B cell (primary cell): ENCODE measurements around the gene ENTREP3. TPM values are rescaled to one million over a fixed set of nuclear protein-coding genes. Genes with fewer than 3 reads are reported as not detected.
"Not testable (repeated sequence)": the region's sequence is repeated elsewhere in the genome, so short reads cannot be mapped to it uniquely, and the experiment has no call there.

ENCODE experiments used
- ATAC-seq: fragments of 200-7000 bp; cut with Tn5 transposase; one replicate; pipeline ENCODE4 v1.10.0; 2021; ENCODE audit warnings: low read depth, mild to moderate bottlenecking, moderate number of reproducible peaks, moderate library complexity
- CTCF ChIA-PET: fragments of 350-600 bp; sonication (Branson Sonifier 250); formaldehyde crosslinking; loops from one replicate; lab custom pipeline; 2021; ENCODE audit warnings: antibody characterized with exemption, inconsistent platforms; lab: Charles Lee
- POLR2A ChIA-PET: fragments of 350-600 bp; sonication (Branson Sonifier 250); formaldehyde crosslinking; loops from one replicate; lab custom pipeline; 2021; ENCODE audit warnings: antibody characterized with exemption; lab: Charles Lee
- DNase-seq: peaks from one replicate; pipeline ENCODE4 v3.0.0; 2013
- H2AFZ ChIP-seq: 2 replicates; pipeline ENCODE4 v1.6.1; 2012; ENCODE audit warnings: mild to moderate bottlenecking, low read depth, low read length; ENCODE audit not compliant: insufficient read depth, poor library complexity, severe bottlenecking
- H3K27ac ChIP-seq, 2 donors: 1 replicate in 1 of 2; 2 replicates in 1 of 2; pipeline ENCODE4 v1.5.1; 2012 to 2013; ENCODE audit warnings: low read length in 2 of 2, mild to moderate bottlenecking in 2 of 2, moderate library complexity in 1 of 2
- H3K27me3 ChIP-seq, 4 experiments: fragments of 200-600 bp in 1 of 4; sonication (generic) in 1 of 4; replicated peaks in 1 of 4; 1 replicate in 2 of 4; 2 replicates in 2 of 4; pipeline versions ENCODE4 v1.6.1 to v1.7.0; 2013 to 2016; ENCODE audit warnings: low read length in 3 of 4, mild to moderate bottlenecking in 2 of 4, mixed read lengths in 1 of 4, moderate library complexity in 1 of 4; ENCODE audit not compliant: insufficient read depth in 4 of 4, control insufficient read depth in 3 of 4; ENCODE audit errors: control extremely low read depth in 1 of 4
- H3K36me3 ChIP-seq, 2 experiments: replicated peaks in 1 of 2; 1 replicate in 1 of 2; 2 replicates in 1 of 2; pipeline versions ENCODE4 v1.6.1 to v1.7.1; 2013; ENCODE audit warnings: low read length in 1 of 2; ENCODE audit not compliant: insufficient read depth in 2 of 2, control insufficient read depth in 1 of 2; ENCODE audit errors: control extremely low read depth in 1 of 2, extremely low read depth in 1 of 2
- H3K4me1 ChIP-seq, 2 donors: fragments of 200-600 bp in 1 of 2; sonication (generic) in 1 of 2; 1 replicate in 1 of 2; 2 replicates in 1 of 2; pipeline versions ENCODE4 v1.5.1 to v1.6.1; 2013 to 2017; ENCODE audit warnings: low read length in 2 of 2; ENCODE audit not compliant: control insufficient read depth in 2 of 2, insufficient read depth in 2 of 2
- H3K4me2 ChIP-seq: replicated peaks from 2 replicates; pipeline ENCODE3; 2012; ENCODE audit warnings: mild to moderate bottlenecking, low read depth, low read length; ENCODE audit not compliant: poor library complexity, severe bottlenecking
- H3K4me3 ChIP-seq, 5 experiments: fragments of 200-600 bp in 1 of 5; sonication (generic) in 1 of 5; 1 replicate in 3 of 5; 2 replicates in 2 of 5; pipeline versions ENCODE4 v1.5.1 to v1.7.0; 2011 to 2016; ENCODE audit warnings: low read length in 4 of 5, mild to moderate bottlenecking in 4 of 5, low read depth in 2 of 5, control low read depth in 1 of 5, moderate library complexity in 1 of 5; ENCODE audit not compliant: insufficient read depth in 1 of 5; ENCODE audit errors: control extremely low read depth in 1 of 5, extremely low read depth in 1 of 5
- H3K79me2 ChIP-seq: fragments of 200-600 bp; sonication (generic); one replicate; pipeline ENCODE4 v1.6.0; 2016; ENCODE audit warnings: low read length; ENCODE audit not compliant: control insufficient read depth, insufficient read depth
- H3K9ac ChIP-seq: fragments of 200-600 bp; sonication (generic); 2 replicates; pipeline ENCODE4 v1.6.1; 2017; ENCODE audit warnings: mild to moderate bottlenecking, low read length, moderate library complexity
- H3K9me3 ChIP-seq, 3 donors: one replicate each; pipeline versions ENCODE4 v1.6.1 to v1.7.1; 2013; ENCODE audit warnings: low read length in 2 of 3; ENCODE audit not compliant: control insufficient read depth in 2 of 3, insufficient read depth in 1 of 3; ENCODE audit errors: control extremely low read depth in 1 of 3
- H4K20me1 ChIP-seq: 2 replicates; pipeline ENCODE4 v1.6.0; 2012; ENCODE audit warnings: mild to moderate bottlenecking, low read length; ENCODE audit not compliant: insufficient read depth, control insufficient read depth, poor library complexity, severe bottlenecking
- H3K27ac Mint-ChIP-seq: one replicate; pipeline ENCODE4 v1.8.0; 2021; ENCODE audit warnings: mixed read lengths
- H3K27me3 Mint-ChIP-seq: one replicate; pipeline ENCODE4 v1.8.0; 2021; ENCODE audit warnings: mixed read lengths
- H3K4me1 Mint-ChIP-seq: one replicate; pipeline ENCODE4 v1.8.0; 2021; ENCODE audit warnings: mixed read lengths
- H3K4me3 Mint-ChIP-seq: one replicate; pipeline ENCODE4 v1.8.0; 2021; ENCODE audit warnings: mixed read lengths
- H3K9me3 Mint-ChIP-seq: one replicate; pipeline ENCODE4 v1.8.0; 2022; ENCODE audit warnings: mixed read lengths; ENCODE audit not compliant: insufficient read depth
- EZH2 ChIP-seq: IDR thresholded peaks from 2 replicates; pipeline ENCODE4 v1.6.1; 2012; ENCODE audit warnings: borderline replicate concordance, low read depth, mild to moderate bottlenecking, moderate library complexity, low read length; ENCODE audit not compliant: insufficient read depth, poor library complexity, severe bottlenecking
- WGBS: methylation state at CpG from one replicate; pipeline ENCODE4 v1.1.5; 2013; ENCODE audit warnings: missing lambda C conversion rate; ENCODE audit not compliant: insufficient coverage; 5-methylcytosine and 5-hydroxymethylcytosine counted together
- intact Hi-C: fragments of 100-400 bp; cut with micrococcal nuclease; formaldehyde crosslinking; loops from one replicate; pipeline ENCODE4 v1.10.0; 2022
- polyA plus RNA-seq: library from polyadenylated mRNA; depleted of rRNA; stranded (reverse); fragments of >200 nt; gene quantifications from 2 replicates; pipeline ENCODE4 v1.2.3, GENCODE V29; 2012
- total RNA-seq, 2 donors: library from RNA; stranded (reverse); fragments of 120-200 nt in 1 of 2; gene quantifications; 1 replicate in 1 of 2; 2 replicates in 1 of 2; pipeline versions ENCODE4 v1.2.3 to v1.2.4, GENCODE V29; 2013 to 2022
- TF ChIP-seq, protein P1 (sequence below): fragments of 200-600 bp; IDR thresholded peaks from one replicate; pipeline ENCODE4 v1.8.0; 2022; ENCODE audit warnings: antibody characterized with exemption, mild to moderate bottlenecking

Gene ENTREP3
- total and polyA plus RNA-seq, 2 donors (not counting 1 experiment from before 2014, with no cell fraction given) = 7.6 to 15.2 TPM

DNA sequence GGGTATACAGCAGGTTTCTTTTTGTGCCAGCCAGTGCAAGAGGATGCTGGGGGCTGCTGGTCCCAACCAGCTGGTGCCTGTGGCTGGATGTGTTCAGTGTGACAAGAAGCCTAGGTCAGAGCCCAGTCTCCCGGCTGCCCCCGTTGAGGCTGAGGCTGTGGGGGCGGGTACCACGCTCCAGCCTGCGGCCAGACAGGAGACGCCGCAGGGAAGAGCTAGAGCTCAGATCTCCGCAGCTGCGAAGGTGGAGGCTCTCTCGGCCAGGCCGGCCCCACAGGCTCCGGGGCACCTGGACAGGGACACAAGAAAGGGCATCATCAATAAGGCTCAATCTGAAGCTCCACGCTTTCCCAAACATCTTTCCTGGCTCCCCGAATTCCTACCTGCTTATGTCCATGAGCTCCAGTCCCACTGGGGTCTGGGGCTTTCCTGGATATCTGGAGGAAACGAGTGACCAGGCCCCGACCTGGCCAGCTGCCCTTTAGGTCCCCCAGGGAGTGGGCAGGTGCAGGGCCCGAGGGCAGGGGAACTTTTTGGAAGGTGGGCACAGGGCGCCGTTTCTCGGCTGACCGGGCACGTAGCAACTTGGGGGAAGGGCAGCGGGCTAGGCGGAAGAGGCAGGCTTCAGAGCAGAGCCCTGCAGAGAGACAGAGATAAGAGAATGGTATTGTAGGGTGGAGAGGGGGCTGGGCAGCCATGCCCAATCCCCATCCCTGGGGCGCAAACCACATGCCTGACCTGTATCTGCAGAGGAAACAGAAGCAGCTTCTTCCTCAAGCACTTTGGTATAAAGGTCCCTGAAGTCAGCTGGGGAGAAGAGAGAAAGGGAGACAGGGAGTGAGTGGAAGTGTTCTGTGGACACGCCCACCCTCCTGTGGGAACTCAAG lies 7.4 kb downstream of the ENTREP3 start:
- no peak for TF ChIP-seq EZH2
- TF ChIP-seq, protein P1, sequence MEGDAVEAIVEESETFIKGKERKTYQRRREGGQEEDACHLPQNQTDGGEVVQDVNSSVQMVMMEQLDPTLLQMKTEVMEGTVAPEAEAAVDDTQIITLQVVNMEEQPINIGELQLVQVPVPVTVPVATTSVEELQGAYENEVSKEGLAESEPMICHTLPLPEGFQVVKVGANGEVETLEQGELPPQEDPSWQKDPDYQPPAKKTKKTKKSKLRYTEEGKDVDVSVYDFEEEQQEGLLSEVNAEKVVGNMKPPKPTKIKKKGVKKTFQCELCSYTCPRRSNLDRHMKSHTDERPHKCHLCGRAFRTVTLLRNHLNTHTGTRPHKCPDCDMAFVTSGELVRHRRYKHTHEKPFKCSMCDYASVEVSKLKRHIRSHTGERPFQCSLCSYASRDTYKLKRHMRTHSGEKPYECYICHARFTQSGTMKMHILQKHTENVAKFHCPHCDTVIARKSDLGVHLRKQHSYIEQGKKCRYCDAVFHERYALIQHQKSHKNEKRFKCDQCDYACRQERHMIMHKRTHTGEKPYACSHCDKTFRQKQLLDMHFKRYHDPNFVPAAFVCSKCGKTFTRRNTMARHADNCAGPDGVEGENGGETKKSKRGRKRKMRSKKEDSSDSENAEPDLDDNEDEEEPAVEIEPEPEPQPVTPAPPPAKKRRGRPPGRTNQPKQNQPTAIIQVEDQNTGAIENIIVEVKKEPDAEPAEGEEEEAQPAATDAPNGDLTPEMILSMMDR = no peak
- Mint-ChIP-seq H3K27me3 (peaks cover 4% of the 10 kb centered on the region), H3K9me3 (no peaks in the 10 kb centered on the region), H3K27ac (no peak overlapping the region), H3K4me1 (peaks cover 25% of the 10 kb centered on the region), H3K4me3 (no peak overlapping the region)
- intact Hi-C loops = no loop called here
- ATAC-seq = no peak
- H4K20me1 ChIP-seq = no peaks in the 10 kb centered on the region
- H3K36me3 ChIP-seq = no peaks in the 10 kb centered on the region
- CTCF ChIA-PET = interaction anchor here (0.6 to 5.8 kb wide), 11 partner anchors 13 to 343 kb away, joined by 3 to 71 read pairs (median 4); partner anchors contain the start of genes CLK2, KRTCAP2, MTX1 and SCAMP3
- H3K9ac ChIP-seq = no peak overlapping the region
- H3K79me2 ChIP-seq = no peaks in the 10 kb centered on the region
- H3K4me2 ChIP-seq = no peak overlapping the region
- POLR2A ChIA-PET = interaction anchor here (0.6 kb wide), 1 partner anchor 23 kb away, joined by 3 read pairs; no protein-coding TSS in a partner anchor
- H2AFZ ChIP-seq = no peak overlapping the region
- peaks cover 17 to 30% of the 10 kb centered on the region in 2 donors for H3K4me1 ChIP-seq
- H3K27me3 ChIP-seq = no peaks in the 10 kb centered on the region
- H3K9me3 ChIP-seq = peaks cover 0 to 4% (median 2%) of the 10 kb centered on the region in 3 donors
- 93% methylated on average over 24 of the region's 26 CpGs for WGBS
- DNase-seq = no peak
- no peak overlapping the region for H3K4me3 ChIP-seq
- no peak overlapping the region for H3K27ac ChIP-seq

DNA sequence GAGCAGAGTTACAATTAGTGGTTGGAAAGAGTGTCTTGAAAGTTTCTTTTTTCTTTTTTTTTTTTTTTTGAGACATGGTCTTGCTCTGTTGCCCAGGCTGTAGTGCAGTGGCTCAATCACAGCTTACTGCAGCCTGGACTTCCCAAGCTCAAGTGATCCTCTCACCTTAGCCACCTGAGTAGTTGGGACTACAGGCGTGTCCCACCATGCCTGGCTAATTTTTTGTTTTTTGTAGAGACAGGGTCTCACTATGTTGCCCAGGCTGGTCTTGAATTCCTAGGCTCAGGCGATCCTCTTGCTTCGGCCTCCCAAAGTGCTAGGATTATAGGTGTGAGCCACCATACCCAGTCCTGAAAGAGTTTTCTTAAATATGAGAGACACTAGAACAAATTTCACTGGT lies 8.5 kb downstream of the ENTREP3 start:
- CTCF ChIA-PET = interaction anchor here (0.7 to 5.8 kb wide), 5 partner anchors 20 to 257 kb away, joined by 3 to 46 read pairs (median 4); partner anchors contain the start of genes KRTCAP2, MTX1 and THBS3
- peaks cover 25% of the 10 kb centered on the region for H3K4me1 Mint-ChIP-seq
- H3K4me3 ChIP-seq, H3K9ac ChIP-seq, intact Hi-C loops, H3K27ac Mint-ChIP-seq, H2AFZ ChIP-seq, POLR2A ChIA-PET, H4K20me1 ChIP-seq, H3K9me3 Mint-ChIP-seq, H3K36me3 ChIP-seq, H3K27me3 ChIP-seq, DNase-seq, H3K4me3 Mint-ChIP-seq, H3K27me3 Mint-ChIP-seq, H3K4me2 ChIP-seq, H3K9me3 ChIP-seq, H3K79me2 ChIP-seq, ATAC-seq, H3K27ac ChIP-seq: not testable (repeated sequence)
- WGBS = no CpG with 5 or more reads among the region's 3 CpGs
- H3K4me1 ChIP-seq = peaks cover 19 to 30% of the 10 kb centered on the region in 2 donors
